ENCODE data around the gene DNMT3A.
"Not testable (repeated sequence)": the region's sequence is repeated elsewhere in the genome, so short reads cannot be mapped to it uniquely, and the experiment has no call there.

DNA sequence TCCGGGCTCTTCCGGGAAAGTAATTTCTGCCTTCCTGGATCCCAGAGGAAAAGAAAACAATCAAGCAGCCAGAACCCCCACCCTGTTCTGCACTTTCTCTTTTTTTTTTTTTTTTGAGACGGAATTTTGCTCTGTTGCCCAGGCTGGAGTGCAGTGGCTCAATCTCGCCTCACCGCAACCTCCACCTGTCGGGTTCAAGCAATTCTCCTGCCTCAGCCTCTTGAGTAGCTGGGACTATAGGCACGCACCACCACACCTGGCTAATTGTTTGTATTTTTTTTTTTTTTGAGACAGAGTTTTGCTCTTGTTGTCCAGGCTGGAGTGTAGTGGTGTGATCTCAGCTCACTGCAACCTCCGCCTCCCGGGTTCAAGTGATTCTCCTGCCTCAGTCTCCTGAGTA lies 69.0 kb downstream of the DNMT3A start:
- TF ChIP-seq CTCF (conservative IDR thresholded peaks at IDR 0.05; ENCODE audit: low read depth, low read length); EZH2phosphoT487 (IDR thresholded peaks at IDR 0.05; ENCODE audit: borderline replicate concordance, low read length): not testable (repeated sequence)

All from PC-3 (cell line).